Mucosa of descending colon (tissue), 3 donors: ENCODE results near the gene CCDC78. TPM values are rescaled to one million over a fixed set of nuclear protein-coding genes. Genes with fewer than 3 reads are reported as not detected.

Experiments used
- ATAC-seq: fragments of 200-7000 bp; cut with Tn5 transposase; one replicate; pipeline ENCODE4 v1.9.1; 2020; ENCODE audit warnings: mild to moderate bottlenecking, moderate library complexity
- DNase-seq, 3 donors: peaks; one replicate each; pipeline ENCODE4 v3.0.0-alpha.2; 2020
- H3K36me3 ChIP-seq: fragments of 200-600 bp; one replicate; pipeline ENCODE4 v1.8.0; 2021; ENCODE audit warnings: low read depth, mild to moderate bottlenecking
- H3K4me1 ChIP-seq: fragments of 200-600 bp; one replicate; pipeline ENCODE4 v1.8.0; 2021; ENCODE audit warnings: low read depth, mild to moderate bottlenecking
- H3K4me3 ChIP-seq: fragments of 200-600 bp; one replicate; pipeline ENCODE4 v1.8.0; 2021; ENCODE audit warnings: mild to moderate bottlenecking
- H3K9me3 ChIP-seq: fragments of 200-600 bp; one replicate; pipeline ENCODE4 v1.8.0; 2021; ENCODE audit warnings: mild to moderate bottlenecking
- CTCF ChIP-seq: fragments of 200-600 bp; IDR thresholded peaks from one replicate; pipeline ENCODE4 v1.8.0; 2022; ENCODE audit warnings: antibody characterized with exemption, mild to moderate bottlenecking
- intact Hi-C, 2 donors: fragments of 100-400 bp; cut with DNase I in 1 of 2; cut with micrococcal nuclease in 1 of 2; formaldehyde crosslinking; loops; one replicate each; pipeline versions ENCODE4 v1.11.0 to v1.11.1; 2022; cut with DNase I, micrococcal nuclease
- total RNA-seq, 3 donors: library from RNA; stranded (reverse); fragmentation: NEBNext Ultra II Directional in 2 of 3; extraction: Animal tissue kit (Norgen Biotek cat#: 25700) in 2 of 3; gene quantifications; one replicate each; pipeline versions ENCODE4 v1.2.1 to v1.2.4, GENCODE V29; 2021 to 2023
- donor health status: DM: no; HTN: no; CAD: no; lungs with moderate emphysema.
- donor health status: DM: no; HTN: no; CAD: no.
- donor health status: DM: no; HTN: yes; CAD: no.

The CCDC78 gene
- total RNA-seq, 3 donors from 2014 or later = 0.47 to 0.96 (median 0.80) TPM

DNA sequence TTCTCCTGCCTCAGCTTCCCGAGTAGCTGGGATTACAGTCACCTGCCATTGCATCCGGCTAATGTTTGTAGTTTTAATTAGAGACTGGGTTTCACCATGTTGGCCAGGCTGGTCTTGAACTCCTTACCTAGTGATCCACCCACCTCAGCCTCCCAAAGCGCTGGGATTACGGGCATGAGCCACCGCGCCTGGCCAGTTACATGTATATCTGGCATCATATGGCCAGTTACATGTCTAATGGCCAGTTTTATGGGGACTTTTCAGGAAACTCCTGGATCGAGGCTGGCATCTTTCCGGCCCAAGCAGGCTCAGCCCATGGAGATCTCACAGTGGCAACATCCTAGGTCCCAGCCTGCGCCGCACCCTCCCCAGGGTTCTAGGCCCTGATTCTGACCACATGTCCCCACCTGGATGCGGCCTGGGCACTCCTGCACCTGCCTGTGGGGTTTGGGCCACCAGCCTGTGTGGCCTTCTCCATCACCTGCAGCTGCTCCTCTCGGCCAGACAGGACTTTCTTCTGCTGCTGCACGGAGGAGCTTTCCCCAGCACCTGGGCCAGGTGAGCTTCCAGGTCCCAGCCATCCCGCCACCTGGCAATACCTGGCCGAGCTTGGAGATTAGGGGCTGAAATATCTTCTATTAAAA is 15.9 kb upstream of the CCDC78 start:
- ATAC-seq (no peak), DNase-seq (no peak)
- H3K4me1 ChIP-seq = peaks cover 20% of the 10 kb centered on the region
- intact Hi-C loops = no loop called here
- no peaks in the 10 kb centered on the region for H3K36me3 ChIP-seq
- no peaks in the 10 kb centered on the region for H3K9me3 ChIP-seq
- no peak for TF ChIP-seq CTCF
- H3K4me3 ChIP-seq = no peak overlapping the region

- peak; percentile 96 for TF ChIP-seq CTCF
Measured at GRCh38 chr16:740764-741505, 14.7 kb upstream of the CCDC78 start, which contains the start of gene CIAO3. CIAO3 (minus strand) TSS chr16:740997; CDS start chr16:740985, 12 bp downstream.

GRCh38 chr16:740459-740763 is 14.2 kb upstream of the CCDC78 start:
- H3K9me3 ChIP-seq = no peaks in the 10 kb centered on the region
- H3K36me3 ChIP-seq = no peaks in the 10 kb centered on the region
- DNase-seq (peak in 1 of 3 donors; percentile 40), ATAC-seq (peak; percentile 28)
- peaks cover 20% of the 10 kb centered on the region for H3K4me1 ChIP-seq
- intact Hi-C loops = no loop called here
- peak overlapping the region; percentile 84 for H3K4me3 ChIP-seq
- TF ChIP-seq CTCF = no peak

More at GRCh38 chr16:740764-741505, 14.7 kb upstream of the CCDC78 start, which contains the start of gene CIAO3:
- ATAC-seq (peak; percentile 95), DNase-seq (peak; percentile 86 to 94 (median 93))
- Histone ChIP-seq H3K36me3 (no peaks in the 10 kb centered on the region), H3K4me3 (peak within 1 kb of the TSS; percentile 84), H3K4me1 (peaks cover 20% of the 10 kb centered on the region), H3K9me3 (no peaks in the 10 kb centered on the region)
- intact Hi-C loops = no loop called here

DNA sequence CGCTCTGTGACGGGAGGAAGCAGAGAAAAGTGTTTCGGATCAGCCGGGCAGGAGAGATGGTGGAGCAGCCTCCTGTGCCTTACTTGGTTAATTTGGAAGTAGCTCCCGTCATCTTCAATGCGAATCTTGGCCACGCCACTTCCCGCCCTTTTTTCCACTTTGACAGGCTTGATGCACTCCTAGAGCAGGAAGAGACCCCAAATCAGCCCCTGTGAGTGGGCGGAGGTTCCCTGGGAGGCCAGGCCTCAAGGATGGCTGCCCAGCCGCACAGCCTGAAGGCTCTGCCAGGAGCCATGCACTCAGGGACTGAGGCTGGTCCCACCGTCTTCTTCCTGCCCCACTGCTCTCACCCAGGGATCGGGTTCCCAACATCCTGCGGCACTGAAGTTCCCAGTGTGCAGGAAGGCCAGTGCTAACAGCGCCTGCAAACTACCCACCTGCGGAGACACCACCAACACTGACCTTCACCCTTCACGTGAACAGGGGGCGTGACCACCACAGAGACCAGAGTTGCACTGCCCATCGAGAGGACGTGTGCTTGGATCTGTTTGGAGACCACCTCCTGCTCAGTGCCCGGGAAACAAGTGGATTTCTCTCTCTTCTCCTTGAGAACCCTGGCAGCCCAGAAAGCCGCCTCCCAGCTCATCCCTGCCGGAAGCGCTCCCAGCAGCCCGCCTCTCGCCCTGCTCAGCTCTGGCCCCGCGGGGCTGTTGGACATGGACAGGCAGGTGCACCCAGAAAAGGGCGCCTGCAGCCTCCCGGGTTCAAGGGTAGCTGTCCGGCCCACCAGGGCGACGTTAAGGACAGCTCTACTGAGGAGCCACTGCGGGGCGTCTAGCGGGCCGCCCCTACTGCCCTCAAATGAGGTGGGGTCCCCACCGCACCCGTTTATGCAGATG is 13.6 kb upstream of the CCDC78 start:
- Histone ChIP-seq H3K4me3 (peak overlapping the region; percentile 84), H3K4me1 (peaks cover 20% of the 10 kb centered on the region), H3K9me3 (no peaks in the 10 kb centered on the region), H3K36me3 (no peaks in the 10 kb centered on the region)
- ATAC-seq = peak; percentile 22
- DNase-seq = peak in 1 of 3 donors; percentile 62
- no peak for TF ChIP-seq CTCF
- intact Hi-C loops = no loop called here

GRCh38 chr16:736936-737481 is 10.8 kb upstream of the CCDC78 start:
- Histone ChIP-seq H3K9me3 (no peaks in the 10 kb centered on the region), H3K36me3 (peaks cover 9% of the 10 kb centered on the region), H3K4me1 (peaks cover 20% of the 10 kb centered on the region), H3K4me3 (no peak overlapping the region)
- no peak for TF ChIP-seq CTCF
- no peak for ATAC-seq
- intact Hi-C loops = no loop called here
- peak in 1 of 3 donors; percentile 49 for DNase-seq
